LHCN-M2 (cell line): ENCODE measurements around the gene NCEH1. TPM values are rescaled to one million over a fixed set of nuclear protein-coding genes. Genes with fewer than 3 reads are reported as not detected.
"Not testable (repeated sequence)": the region's sequence is repeated elsewhere in the genome, so short reads cannot be mapped to it uniquely, and the experiment has no call there.

Source experiments
- DNase-seq: peaks from one replicate; pipeline ENCODE4 v3.0.0-alpha.2; 2012; ENCODE audit warnings: low read depth
- polyA plus RNA-seq: library from polyadenylated mRNA; unstranded; fragments of >200 nt; gene quantifications from one replicate; pipeline ENCODE4 v1.2.1, GENCODE V29; 2012; ENCODE audit warnings: missing spikeins
- total RNA-seq: library from RNA; depleted of rRNA; stranded (reverse); fragments of >200 nt; gene quantifications from 2 replicates; pipeline ENCODE4 v1.2.3, GENCODE V29; 2014; rRNA removed

NCEH1 gene
- 85.8 and 98.4 TPM in 2 replicates for total RNA-seq
- polyA plus RNA-seq: 20.2 TPM

- DNase-seq: peak; percentile 100
Measured at GRCh38 chr3:172710664-172711453, at the start of gene NCEH1. NCEH1 (minus strand) TSS chr3:172711067; CDS start chr3:172710984, 83 bp downstream.

GRCh38 chr3:172760416-172760815, 49.5 kb upstream of the NCEH1 start:
- peak; percentile 18 for DNase-seq

GRCh38 chr3:172753125-172753524, 42.3 kb upstream of the NCEH1 start:
- DNase-seq: no peak

GRCh38 chr3:172752651-172753050, 41.8 kb upstream of the NCEH1 start:
- no peak for DNase-seq

- DNase-seq: peak; percentile 51
Measured at GRCh38 chr3:172751175-172751704, 40.4 kb upstream of the NCEH1 start.

GRCh38 chr3:172750368-172751174, 39.7 kb upstream of the NCEH1 start, which contains the start of gene ECT2:
ECT2 (plus strand) TSS chr3:172750726; CDS start chr3:172754531, 3,805 bp downstream.
- peak; percentile 100 for DNase-seq

GRCh38 chr3:172750069-172750367, 39.2 kb upstream of the NCEH1 start:
- no peak for DNase-seq

- peak; percentile 94 for DNase-seq
Measured at GRCh38 chr3:172749230-172749965, 38.5 kb upstream of the NCEH1 start.

GRCh38 chr3:172746475-172746874, 35.6 kb upstream of the NCEH1 start:
- DNase-seq: peak; percentile 39

GRCh38 chr3:172739462-172739861, 28.6 kb upstream of the NCEH1 start:
- DNase-seq: no peak

GRCh38 chr3:172735014-172735413, 24.1 kb upstream of the NCEH1 start:
- DNase-seq: no peak

- no peak for DNase-seq
Measured at GRCh38 chr3:172726380-172726779, 15.5 kb upstream of the NCEH1 start.

GRCh38 chr3:172722536-172723040, 11.7 kb upstream of the NCEH1 start:
- DNase-seq: not testable (repeated sequence)

- peak; percentile 30 for DNase-seq
Measured at GRCh38 chr3:172717493-172718088, 6.7 kb upstream of the NCEH1 start.

GRCh38 chr3:172716476-172716875, 5.6 kb upstream of the NCEH1 start:
- DNase-seq: no peak

- DNase-seq: peak; percentile 40
Measured at GRCh38 chr3:172713316-172713715, 2.4 kb upstream of the NCEH1 start.

- no peak for DNase-seq
Measured at GRCh38 chr3:172711454-172711795, 558 bp upstream of the NCEH1 start.

- DNase-seq: peak; percentile 29
Measured at GRCh38 chr3:172709774-172710663, 848 bp downstream of the NCEH1 start.

GRCh38 chr3:172708921-172709773, 1.7 kb downstream of the NCEH1 start:
- DNase-seq: peak; percentile 17
